GM12891 (cell line): ENCODE data around the gene ENPEP.

Experiments used
- PAX5 ChIP-seq: IDR thresholded peaks from 2 replicates; pipeline ENCODE4 v1.6.1; 2011; ENCODE audit warnings: low read length, moderate library complexity, mild to moderate bottlenecking; ENCODE audit not compliant: insufficient read depth, severe bottlenecking
- POLR2A ChIP-seq: IDR thresholded peaks from 2 replicates; pipeline ENCODE4 v1.6.1; 2011; ENCODE audit warnings: low read depth, low read length, control low read depth
- POLR2AphosphoS5 ChIP-seq: IDR thresholded peaks from 2 replicates; pipeline ENCODE4 v1.6.1; 2011; ENCODE audit warnings: low read depth, low read length, control low read depth
- POU2F2 ChIP-seq: IDR thresholded peaks from 2 replicates; pipeline ENCODE4 v1.6.1; 2011; ENCODE audit warnings: low read depth, mild to moderate bottlenecking, control low read depth, low read length, moderate library complexity
- SPI1 ChIP-seq: IDR thresholded peaks from 2 replicates; pipeline ENCODE4 v1.6.1; 2011; ENCODE audit warnings: low read depth, low read length, control low read depth
- TAF1 ChIP-seq: IDR thresholded peaks from 2 replicates; pipeline ENCODE4 v1.6.1; 2011; ENCODE audit warnings: low read depth, low read length, control low read depth

DNA sequence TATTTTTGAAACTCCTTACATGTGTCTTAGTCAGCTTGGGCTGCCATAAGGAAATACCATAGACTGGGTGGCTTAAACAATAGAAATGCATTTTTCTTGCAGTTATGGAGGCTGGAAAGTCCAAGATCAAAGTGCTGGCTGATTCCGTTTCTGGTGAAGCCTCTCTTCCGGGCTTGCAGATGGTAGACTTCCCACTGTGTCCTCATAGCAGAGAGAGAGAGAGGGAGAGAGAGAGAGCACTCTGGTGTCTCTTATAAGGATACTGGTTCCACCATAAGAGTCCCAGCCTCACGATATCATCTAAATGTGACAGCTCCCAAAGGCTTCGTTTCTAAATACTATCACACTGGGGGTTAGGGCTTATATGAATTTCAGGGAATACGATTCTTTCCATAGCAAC lies 39.7 kb downstream of the ENPEP start:
- TF ChIP-seq POLR2A (no peak), TAF1 (no peak), POLR2AphosphoS5 (no peak), POU2F2 (no peak), SPI1 (no peak), PAX5 (no peak)
